ENCODE data around the gene IRX2. TPM values are rescaled to one million over a fixed set of nuclear protein-coding genes. Genes with fewer than 3 reads are reported as not detected.

The IRX2 gene
- total and polyA plus RNA-seq, 8 donors = 32.4 to 72.0 (median 63.3) TPM

- DNase-seq = no peak
- no peak for ATAC-seq
- Histone ChIP-seq H3K36me3 (no peaks in the 10 kb centered on the region), H3K27ac (no peak overlapping the region), H3K27me3 (peaks cover 0 to 30% of the 10 kb centered on the region in 2 donors), H3K4me3 (no peak overlapping the region), H3K4me1 (no peaks in the 10 kb centered on the region), H3K9me3 (no peaks in the 10 kb centered on the region)
- intact Hi-C loops (cut with DNase I) = no loop called here
- TF ChIP-seq CTCF (IDR thresholded peaks at IDR 0.05) = no peak
These were observed 27.4 kb downstream of the IRX2 start for GRCh38 chr5:2724031-2724581.

- peaks cover 0 to 29% of the 10 kb centered on the region in 2 donors for H3K27me3 ChIP-seq
- intact Hi-C loops (cut with DNase I) = no loop called here
- DNase-seq (no peak), ATAC-seq (no peak)
- H3K4me3 ChIP-seq = no peak overlapping the region
- H3K4me1 ChIP-seq = no peaks in the 10 kb centered on the region
- H3K9me3 ChIP-seq = no peaks in the 10 kb centered on the region
- no peaks in the 10 kb centered on the region for H3K36me3 ChIP-seq
- TF ChIP-seq CTCF (IDR thresholded peaks at IDR 0.05) = no peak
- H3K27ac ChIP-seq = no peak overlapping the region
These were observed 28.6 kb downstream of the IRX2 start for GRCh38 chr5:2722901-2723300.

GRCh38 chr5:2721385-2722138, 29.9 kb downstream of the IRX2 start:
- H3K36me3 ChIP-seq = no peaks in the 10 kb centered on the region
- DNase-seq (no peak), ATAC-seq (no peak)
- no peaks in the 10 kb centered on the region for H3K9me3 ChIP-seq
- peaks cover 0 to 16% of the 10 kb centered on the region in 2 donors for H3K27me3 ChIP-seq
- H3K4me3 ChIP-seq = no peak overlapping the region
- no peak overlapping the region for H3K27ac ChIP-seq
- intact Hi-C loops (cut with DNase I) = no loop called here
- H3K4me1 ChIP-seq = no peaks in the 10 kb centered on the region
- TF ChIP-seq CTCF (IDR thresholded peaks at IDR 0.05) = no peak

GRCh38 chr5:2719332-2719731, 32.1 kb downstream of the IRX2 start:
- H3K4me3 ChIP-seq = no peak overlapping the region
- intact Hi-C loops (cut with DNase I) = no loop called here
- no peak for DNase-seq

More at GRCh38 chr5:2719332-2719731, 32.1 kb downstream of the IRX2 start:
- Histone ChIP-seq H3K27ac (no peak overlapping the region), H3K4me1 (no peaks in the 10 kb centered on the region), H3K9me3 (no peaks in the 10 kb centered on the region), H3K36me3 (no peaks in the 10 kb centered on the region), H3K27me3 (peaks cover 0 to 11% of the 10 kb centered on the region in 2 donors)
- no peak for ATAC-seq
- TF ChIP-seq CTCF (IDR thresholded peaks at IDR 0.05) = no peak
